Fibroblast of the conjunctiva (primary cell): ENCODE data around the gene TNFSF8.

Source experiments
- DNase-seq: peaks from one replicate; pipeline ENCODE4 v3.0.0-alpha.2; 2010; ENCODE audit warnings: low read depth

The TNFSF8 gene

GRCh38 chr9:114905170-114905940 is 25.0 kb downstream of the TNFSF8 start:
- no peak for DNase-seq

- no peak for DNase-seq
Measured at GRCh38 chr9:114902786-114903524, 27.4 kb downstream of the TNFSF8 start.

GRCh38 chr9:114900942-114901802 is 29.2 kb downstream of the TNFSF8 start:
- no peak for DNase-seq

GRCh38 chr9:114899995-114900394 is 30.4 kb downstream of the TNFSF8 start:
- no peak for DNase-seq

GRCh38 chr9:114899461-114899860 is 30.9 kb downstream of the TNFSF8 start:
- DNase-seq: no peak

GRCh38 chr9:114898741-114899140 is 31.6 kb downstream of the TNFSF8 start:
- no peak for DNase-seq

GRCh38 chr9:114897196-114897595 is 33.2 kb downstream of the TNFSF8 start:
- no peak for DNase-seq

- no peak for DNase-seq
Measured at GRCh38 chr9:114896344-114896743, 34.0 kb downstream of the TNFSF8 start.

GRCh38 chr9:114895521-114895991 is 34.8 kb downstream of the TNFSF8 start:
- peak; percentile 54 for DNase-seq

GRCh38 chr9:114894609-114895433 is 35.6 kb downstream of the TNFSF8 start:
- DNase-seq: peak; percentile 93

- DNase-seq: no peak
Measured at GRCh38 chr9:114894206-114894605, 36.2 kb downstream of the TNFSF8 start.

- DNase-seq: no peak
Measured at GRCh38 chr9:114893221-114894010, 37.0 kb downstream of the TNFSF8 start.

- DNase-seq: no peak
Measured at GRCh38 chr9:114889802-114890224, 40.6 kb downstream of the TNFSF8 start.

- DNase-seq: no peak
Measured at GRCh38 chr9:114888607-114889006, 41.8 kb downstream of the TNFSF8 start.

- DNase-seq: no peak
Measured at GRCh38 chr9:114887963-114888362, 42.4 kb downstream of the TNFSF8 start.

GRCh38 chr9:114884787-114885452 is 45.5 kb downstream of the TNFSF8 start:
- DNase-seq: no peak

- no peak for DNase-seq
Measured at GRCh38 chr9:114883709-114884108, 46.7 kb downstream of the TNFSF8 start.

- no peak for DNase-seq
Measured at GRCh38 chr9:114880291-114880745, 50.1 kb downstream of the TNFSF8 start.

- no peak for DNase-seq
Measured at GRCh38 chr9:114878879-114879564, 51.4 kb downstream of the TNFSF8 start.
